Measurements from ENCODE around the gene MSMO1. TPM values are rescaled to one million over a fixed set of nuclear protein-coding genes. Genes with fewer than 3 reads are reported as not detected.

MSMO1 gene
- total RNA-seq, 1 donor from 2014 or later: 51.8 TPM

DNA sequence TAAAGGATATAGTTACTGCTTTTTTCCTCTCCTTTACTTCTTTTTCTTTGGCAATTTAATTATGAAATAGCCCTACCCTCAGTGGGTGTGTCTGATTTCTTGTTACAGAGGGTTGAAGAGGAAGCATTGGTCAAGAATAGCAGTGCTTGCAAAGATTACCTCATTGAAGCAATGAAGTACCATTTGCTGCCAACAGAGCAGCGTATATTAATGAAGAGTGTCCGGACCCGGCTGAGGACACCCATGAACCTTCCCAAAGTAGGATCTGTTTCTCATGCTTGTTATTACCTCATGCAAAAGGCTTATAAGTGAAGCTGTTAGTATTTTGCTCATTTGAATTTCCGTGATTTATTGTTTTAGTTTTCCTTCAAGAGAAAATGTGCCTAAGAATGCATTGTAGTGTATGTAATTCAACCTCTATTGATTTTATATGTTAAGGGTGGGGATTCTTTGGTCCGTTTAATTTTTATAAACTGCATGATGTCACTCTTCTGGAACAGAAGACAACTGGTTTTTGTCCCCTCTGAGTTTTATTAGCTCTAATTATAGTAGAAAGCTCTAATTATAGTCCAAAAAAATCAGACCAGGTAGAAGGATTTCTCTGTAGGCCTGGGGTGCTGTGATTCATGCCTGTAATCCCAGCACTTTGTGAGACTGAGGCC, 27.9 kb upstream of the MSMO1 start:
- no peak for TF ChIP-seq CTCF (IDR thresholded peaks at IDR 0.05; ENCODE audit: unreplicated experiment)
- H3K27me3 Mint-ChIP-seq (ENCODE audit: low read depth): no peaks in the 10 kb centered on the region
- peaks cover 6% of the 10 kb centered on the region for H3K4me1 Mint-ChIP-seq
- H3K27ac Mint-ChIP-seq: no peak overlapping the region
- H3K36me3 Mint-ChIP-seq: peaks cover 7% of the 10 kb centered on the region
- no peaks in the 10 kb centered on the region for H3K9me3 Mint-ChIP-seq
- no peak for DNase-seq (ENCODE audit: low spot score in 2 of 2, unreplicated experiment in 2 of 2)
- H3K4me3 Mint-ChIP-seq: no peak overlapping the region

DNA sequence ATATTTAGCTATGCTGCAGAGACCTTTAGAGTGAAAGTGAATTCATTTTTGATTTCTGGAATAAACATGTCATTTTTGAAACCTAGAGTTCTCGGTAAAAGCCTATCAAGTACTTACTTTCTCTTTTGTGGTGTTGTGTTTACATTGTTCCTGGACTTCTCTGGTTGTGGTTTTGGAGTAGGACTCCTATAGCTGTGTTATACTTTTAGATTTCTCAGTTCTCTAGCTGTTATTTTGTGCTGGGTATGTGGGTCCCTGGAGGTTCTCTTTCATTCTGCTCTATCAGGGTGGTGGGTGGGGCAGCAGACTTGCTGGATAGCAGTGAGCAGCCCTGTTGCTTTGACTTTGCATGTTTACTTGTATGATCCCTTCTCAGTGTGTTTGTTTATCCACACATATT, 25.6 kb upstream of the MSMO1 start:
- no peaks in the 10 kb centered on the region for H3K9me3 Mint-ChIP-seq
- H3K4me1 Mint-ChIP-seq: no peaks in the 10 kb centered on the region
- H3K4me3 Mint-ChIP-seq: no peak overlapping the region
- TF ChIP-seq CTCF (IDR thresholded peaks at IDR 0.05; ENCODE audit: unreplicated experiment): no peak
- H3K27me3 Mint-ChIP-seq (ENCODE audit: low read depth): no peaks in the 10 kb centered on the region
- H3K36me3 Mint-ChIP-seq: peaks cover 7% of the 10 kb centered on the region
- no peak for DNase-seq (ENCODE audit: low spot score in 2 of 2, unreplicated experiment in 2 of 2)
- H3K27ac Mint-ChIP-seq: no peak overlapping the region

- no peak for TF ChIP-seq CTCF (IDR thresholded peaks at IDR 0.05; ENCODE audit: unreplicated experiment)
- Mint-ChIP-seq H3K36me3 (peaks cover 7% of the 10 kb centered on the region), H3K27ac (no peak overlapping the region), H3K27me3 (ENCODE audit: low read depth) (no peaks in the 10 kb centered on the region), H3K4me1 (no peaks in the 10 kb centered on the region), H3K9me3 (no peaks in the 10 kb centered on the region), H3K4me3 (no peak overlapping the region)
- DNase-seq (ENCODE audit: low spot score in 2 of 2, unreplicated experiment in 2 of 2): no peak
Measured at GRCh38 chr4:165302658-165303057, 24.8 kb upstream of the MSMO1 start.

DNA sequence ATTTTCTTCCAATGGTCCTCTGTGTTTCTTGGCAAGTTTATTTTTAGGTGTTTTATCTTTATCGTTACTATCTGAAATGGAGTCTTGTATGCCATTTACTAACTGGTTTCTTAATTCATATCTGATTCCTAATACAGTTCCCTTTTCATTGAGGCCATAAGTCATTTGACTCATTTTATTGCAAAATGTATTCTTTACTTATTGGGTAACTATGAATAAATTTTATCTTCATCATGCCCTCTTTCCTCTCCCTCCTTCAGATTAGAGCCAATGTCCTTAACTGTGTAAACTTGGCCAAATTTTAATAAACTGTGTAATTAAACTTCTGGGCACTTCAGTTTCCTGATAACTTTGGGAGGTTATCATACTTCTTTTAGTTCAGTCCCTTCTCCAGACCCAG, 19.3 kb upstream of the MSMO1 start:
- no peak for DNase-seq (ENCODE audit: low spot score in 2 of 2, unreplicated experiment in 2 of 2)
- TF ChIP-seq CTCF (IDR thresholded peaks at IDR 0.05; ENCODE audit: unreplicated experiment): no peak
- H3K4me3 Mint-ChIP-seq: no peak overlapping the region
- H3K27ac Mint-ChIP-seq: no peak overlapping the region
- no peaks in the 10 kb centered on the region for H3K27me3 Mint-ChIP-seq (ENCODE audit: low read depth)
- peaks cover 10% of the 10 kb centered on the region for H3K36me3 Mint-ChIP-seq
- peaks cover 5% of the 10 kb centered on the region for H3K9me3 Mint-ChIP-seq
- H3K4me1 Mint-ChIP-seq: no peaks in the 10 kb centered on the region

GRCh38 chr4:165308606-165309005, 18.9 kb upstream of the MSMO1 start:
- H3K4me3 Mint-ChIP-seq: no peak overlapping the region
- peaks cover 5% of the 10 kb centered on the region for H3K9me3 Mint-ChIP-seq
- H3K27ac Mint-ChIP-seq: no peak overlapping the region
- peaks cover 10% of the 10 kb centered on the region for H3K36me3 Mint-ChIP-seq
- DNase-seq (ENCODE audit: low spot score in 2 of 2, unreplicated experiment in 2 of 2): no peak
- no peaks in the 10 kb centered on the region for H3K27me3 Mint-ChIP-seq (ENCODE audit: low read depth)
- no peaks in the 10 kb centered on the region for H3K4me1 Mint-ChIP-seq
- no peak for TF ChIP-seq CTCF (IDR thresholded peaks at IDR 0.05; ENCODE audit: unreplicated experiment)

GRCh38 chr4:165309456-165309855, 18.0 kb upstream of the MSMO1 start:
- peaks cover 5% of the 10 kb centered on the region for H3K9me3 Mint-ChIP-seq
- no peak overlapping the region for H3K27ac Mint-ChIP-seq
- peaks cover 10% of the 10 kb centered on the region for H3K36me3 Mint-ChIP-seq

More at GRCh38 chr4:165309456-165309855, 18.0 kb upstream of the MSMO1 start:
- Mint-ChIP-seq H3K4me3 (no peak overlapping the region), H3K4me1 (no peaks in the 10 kb centered on the region), H3K27me3 (ENCODE audit: low read depth) (no peaks in the 10 kb centered on the region)
- TF ChIP-seq CTCF (IDR thresholded peaks at IDR 0.05; ENCODE audit: unreplicated experiment): no peak
- DNase-seq (ENCODE audit: low spot score in 2 of 2, unreplicated experiment in 2 of 2): no peak
